Activated CD8-positive, alpha-beta T cell treated with anti-CD3 and anti-CD28 coated beads for 36 hours (primary cell): ENCODE results near the gene GRAP2. TPM values are rescaled to one million over a fixed set of nuclear protein-coding genes. Genes with fewer than 3 reads are reported as not detected.

Source experiments
- ATAC-seq: fragments of 200-7000 bp; cut with Tn5 transposase; one replicate; pipeline ENCODE4 v1.10.0; 2021; ENCODE audit warnings: mild to moderate bottlenecking, moderate library complexity
- CTCF ChIA-PET: fragments of 350-600 bp; sonication (Branson Sonifier 250); formaldehyde crosslinking; loops from one replicate; lab custom pipeline; 2021; ENCODE audit warnings: antibody characterized with exemption; lab: Charles Lee
- POLR2A ChIA-PET: fragments of 350-600 bp; sonication (Branson Sonifier 250); formaldehyde crosslinking; loops from one replicate; lab custom pipeline; 2021; ENCODE audit warnings: antibody characterized with exemption; lab: Charles Lee
- DNase-seq: peaks from one replicate; pipeline ENCODE4 v3.0.0-alpha.2; 2020
- H3K27ac Mint-ChIP-seq: one replicate; pipeline ENCODE4 v1.8.0; 2021; ENCODE audit warnings: mild to moderate bottlenecking, mixed read lengths
- H3K27me3 Mint-ChIP-seq: one replicate; pipeline ENCODE4 v1.8.0; 2021; ENCODE audit warnings: mixed read lengths
- H3K36me3 Mint-ChIP-seq: one replicate; pipeline ENCODE4 v1.8.0; 2021; ENCODE audit warnings: low read depth, mixed read lengths
- H3K4me1 Mint-ChIP-seq: one replicate; pipeline ENCODE4 v1.8.0; 2021; ENCODE audit warnings: low read depth, mixed read lengths
- H3K4me3 Mint-ChIP-seq: one replicate; pipeline ENCODE4 v1.8.0; 2021; ENCODE audit warnings: mild to moderate bottlenecking, moderate library complexity, mixed read lengths
- H3K9me3 Mint-ChIP-seq: one replicate; pipeline ENCODE4 v1.8.0; 2021; ENCODE audit warnings: mixed read lengths
- intact Hi-C: fragments of 100-400 bp; cut with micrococcal nuclease; formaldehyde crosslinking; loops from one replicate; pipeline ENCODE4 v1.10.0; 2022
- total RNA-seq, 2 experiments: library from RNA; stranded (reverse); gene quantifications; one replicate each; pipeline ENCODE4 v1.2.3, GENCODE V29; 2021
- TF ChIP-seq, protein P1 (sequence below): fragments of 200-600 bp; IDR thresholded peaks from one replicate; pipeline ENCODE4 v1.8.0; 2022; ENCODE audit warnings: antibody characterized with exemption, mild to moderate bottlenecking

The GRAP2 gene
- total RNA-seq, 2 experiments from 2014 or later: 83.2 to 86.8 TPM

GRCh38 chr22:40002935-40003715 is 102.2 kb downstream of the GRAP2 start:
- Mint-ChIP-seq H3K4me1 (no peaks in the 10 kb centered on the region), H3K36me3 (no peaks in the 10 kb centered on the region), H3K9me3 (no peaks in the 10 kb centered on the region), H3K4me3 (no peak overlapping the region), H3K27ac (no peak overlapping the region), H3K27me3 (no peaks in the 10 kb centered on the region)
- no peak for DNase-seq
- no peak for ATAC-seq
- POLR2A ChIA-PET: no interaction called here
- CTCF ChIA-PET: no interaction called here
- TF ChIP-seq, protein P1, sequence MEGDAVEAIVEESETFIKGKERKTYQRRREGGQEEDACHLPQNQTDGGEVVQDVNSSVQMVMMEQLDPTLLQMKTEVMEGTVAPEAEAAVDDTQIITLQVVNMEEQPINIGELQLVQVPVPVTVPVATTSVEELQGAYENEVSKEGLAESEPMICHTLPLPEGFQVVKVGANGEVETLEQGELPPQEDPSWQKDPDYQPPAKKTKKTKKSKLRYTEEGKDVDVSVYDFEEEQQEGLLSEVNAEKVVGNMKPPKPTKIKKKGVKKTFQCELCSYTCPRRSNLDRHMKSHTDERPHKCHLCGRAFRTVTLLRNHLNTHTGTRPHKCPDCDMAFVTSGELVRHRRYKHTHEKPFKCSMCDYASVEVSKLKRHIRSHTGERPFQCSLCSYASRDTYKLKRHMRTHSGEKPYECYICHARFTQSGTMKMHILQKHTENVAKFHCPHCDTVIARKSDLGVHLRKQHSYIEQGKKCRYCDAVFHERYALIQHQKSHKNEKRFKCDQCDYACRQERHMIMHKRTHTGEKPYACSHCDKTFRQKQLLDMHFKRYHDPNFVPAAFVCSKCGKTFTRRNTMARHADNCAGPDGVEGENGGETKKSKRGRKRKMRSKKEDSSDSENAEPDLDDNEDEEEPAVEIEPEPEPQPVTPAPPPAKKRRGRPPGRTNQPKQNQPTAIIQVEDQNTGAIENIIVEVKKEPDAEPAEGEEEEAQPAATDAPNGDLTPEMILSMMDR: no peak
- intact Hi-C loops: no loop called here

- intact Hi-C loops: no loop called here
- ATAC-seq (no peak), DNase-seq (no peak)
- TF ChIP-seq, protein P1: no peak
- Mint-ChIP-seq H3K27ac (no peak overlapping the region), H3K4me1 (peaks cover 14% of the 10 kb centered on the region), H3K36me3 (no peaks in the 10 kb centered on the region), H3K9me3 (no peaks in the 10 kb centered on the region), H3K27me3 (peaks cover 4% of the 10 kb centered on the region), H3K4me3 (no peak overlapping the region)
- ChIA-PET CTCF (interaction anchor here (3.1 kb wide), 1 partner anchor 20 kb away, joined by 13 read pairs; no protein-coding TSS in a partner anchor), POLR2A (no interaction called here)
These were observed 104.0 kb downstream of the GRAP2 start for GRCh38 chr22:40004836-40005235.

GRCh38 chr22:40006641-40007040 is 105.8 kb downstream of the GRAP2 start:
- ChIA-PET POLR2A (interaction anchor here (0.9 kb wide), 1 partner anchor 12 kb away, joined by 3 read pairs; the partner anchor contains the start of gene FAM83F), CTCF (interaction anchor here (1.4 to 3.1 kb wide), 2 partner anchors 18 to 21 kb away, joined by 3 to 13 read pairs; no protein-coding TSS in a partner anchor)
- Mint-ChIP-seq H3K27me3 (peaks cover 4% of the 10 kb centered on the region), H3K36me3 (no peaks in the 10 kb centered on the region), H3K9me3 (no peaks in the 10 kb centered on the region), H3K27ac (no peak overlapping the region), H3K4me1 (peaks cover 20% of the 10 kb centered on the region), H3K4me3 (no peak overlapping the region)
- ATAC-seq (no peak), DNase-seq (no peak)
- intact Hi-C loops: no loop called here
- TF ChIP-seq, protein P1: no peak

DNA sequence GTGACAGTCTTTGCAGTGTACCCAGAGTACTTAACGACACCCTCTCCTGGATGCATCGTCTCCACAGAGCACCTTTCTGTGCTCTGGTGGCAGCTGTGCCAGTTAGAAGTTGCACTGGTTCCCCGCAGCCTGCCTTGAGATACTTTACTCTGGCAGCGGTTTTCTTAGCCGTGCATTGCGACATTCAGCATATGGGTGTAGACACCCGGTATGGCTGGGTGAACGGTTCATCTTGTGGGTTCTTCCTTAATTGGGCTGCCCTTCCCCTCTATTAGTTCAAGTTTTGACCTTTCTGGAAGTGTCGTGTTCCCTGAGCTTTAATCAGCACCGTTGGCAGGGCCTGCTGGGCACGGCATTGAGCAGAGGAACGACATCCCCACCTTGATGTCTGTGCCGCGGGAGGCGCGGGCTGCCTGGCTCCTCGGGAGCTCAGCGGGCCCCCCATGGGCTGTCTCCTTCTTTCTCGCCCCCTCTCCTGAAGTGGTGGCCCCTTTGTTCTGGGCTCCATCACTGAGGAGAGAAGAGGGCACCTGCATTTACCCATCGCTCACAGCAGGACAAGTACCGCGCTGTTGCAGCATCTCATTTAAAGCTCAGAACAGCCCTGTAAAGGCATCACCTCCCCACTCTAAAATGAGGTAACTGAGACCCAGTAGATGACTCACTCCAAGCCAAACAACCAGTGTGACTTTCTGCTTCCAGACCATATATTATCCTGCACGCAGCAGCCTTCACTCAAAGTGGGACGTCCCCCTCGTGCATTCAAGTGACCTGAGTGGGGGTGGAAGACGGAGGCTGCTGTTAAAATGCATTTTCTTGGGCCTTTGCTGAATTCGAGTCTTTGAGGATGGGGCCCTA is 107.2 kb downstream of the GRAP2 start:
- Mint-ChIP-seq H3K4me3 (no peak overlapping the region), H3K4me1 (peaks cover 20% of the 10 kb centered on the region), H3K9me3 (no peaks in the 10 kb centered on the region), H3K27me3 (peaks cover 4% of the 10 kb centered on the region), H3K36me3 (no peaks in the 10 kb centered on the region), H3K27ac (no peak overlapping the region)
- no peak for DNase-seq
- TF ChIP-seq, protein P1: no peak
- intact Hi-C loops: no loop called here
- CTCF ChIA-PET: interaction anchor here (3.7 kb wide), 1 partner anchor 17 kb away, joined by 29 read pairs; no protein-coding TSS in a partner anchor
- peak; percentile 26 for ATAC-seq
- POLR2A ChIA-PET: interaction anchor here (0.6 to 1.5 kb wide), 2 partner anchors 29 to 39 kb away, joined by 3 read pairs; no protein-coding TSS in a partner anchor
